HL-60 (cell line): ENCODE measurements around the gene EME2.

Source experiments
- DNase-seq, 2 experiments: peaks; one replicate each; pipeline ENCODE4 v3.0.0-alpha.2; 2010 to 2020; ENCODE audit warnings: low read depth in 1 of 2, low spot score in 1 of 2
- H3K27ac ChIP-seq: fragments of 250-450 bp; sonication (Bioruptor Pico); replicated peaks from 2 replicates; pipeline ENCODE4 v1.5.1; 2020; ENCODE audit warnings: mild to moderate bottlenecking, moderate library complexity
- H3K27me3 ChIP-seq: fragments of 250-450 bp; sonication (Bioruptor Pico); 2 replicates; pipeline ENCODE4 v1.5.1; 2021; ENCODE audit warnings: mild to moderate bottlenecking, moderate library complexity; ENCODE audit not compliant: insufficient read depth, poor library complexity, severe bottlenecking
- H3K4me3 ChIP-seq: replicated peaks from 2 replicates; pipeline ENCODE4 v1.5.1; 2011; ENCODE audit warnings: mild to moderate bottlenecking, control low read depth, low read length; ENCODE audit not compliant: insufficient read depth
- GABPA ChIP-seq: IDR thresholded peaks from 2 replicates; pipeline ENCODE4 v1.6.1; 2012; ENCODE audit warnings: low read depth
- POLR2AphosphoS5 ChIP-seq: IDR thresholded peaks from 2 replicates; pipeline ENCODE4 v1.6.1; 2012; ENCODE audit warnings: low read depth
- SPI1 ChIP-seq: IDR thresholded peaks from 2 replicates; pipeline ENCODE4 v1.6.1; 2012; ENCODE audit warnings: low read depth, mild to moderate bottlenecking, borderline replicate concordance
- TF ChIP-seq, protein P1 (sequence below): IDR thresholded peaks from 2 replicates; pipeline ENCODE4 v1.6.1; 2012; ENCODE audit warnings: low read depth; ENCODE audit not compliant: insufficient replicate concordance
- TF ChIP-seq, protein P2 (sequence below): IDR thresholded peaks from one replicate; pipeline ENCODE4 v1.5.1; 2011; ENCODE audit warnings: low read length, control low read depth, inconsistent platforms; ENCODE audit not compliant: insufficient read depth

The EME2 gene

GRCh38 chr16:1765826-1766225, 6.8 kb upstream of the EME2 start:
- no peak overlapping the region for H3K4me3 ChIP-seq
- no peaks in the 10 kb centered on the region for H3K27me3 ChIP-seq
- no peak overlapping the region for H3K27ac ChIP-seq
- TF ChIP-seq SPI1, result no peak
- TF ChIP-seq, protein P1, sequence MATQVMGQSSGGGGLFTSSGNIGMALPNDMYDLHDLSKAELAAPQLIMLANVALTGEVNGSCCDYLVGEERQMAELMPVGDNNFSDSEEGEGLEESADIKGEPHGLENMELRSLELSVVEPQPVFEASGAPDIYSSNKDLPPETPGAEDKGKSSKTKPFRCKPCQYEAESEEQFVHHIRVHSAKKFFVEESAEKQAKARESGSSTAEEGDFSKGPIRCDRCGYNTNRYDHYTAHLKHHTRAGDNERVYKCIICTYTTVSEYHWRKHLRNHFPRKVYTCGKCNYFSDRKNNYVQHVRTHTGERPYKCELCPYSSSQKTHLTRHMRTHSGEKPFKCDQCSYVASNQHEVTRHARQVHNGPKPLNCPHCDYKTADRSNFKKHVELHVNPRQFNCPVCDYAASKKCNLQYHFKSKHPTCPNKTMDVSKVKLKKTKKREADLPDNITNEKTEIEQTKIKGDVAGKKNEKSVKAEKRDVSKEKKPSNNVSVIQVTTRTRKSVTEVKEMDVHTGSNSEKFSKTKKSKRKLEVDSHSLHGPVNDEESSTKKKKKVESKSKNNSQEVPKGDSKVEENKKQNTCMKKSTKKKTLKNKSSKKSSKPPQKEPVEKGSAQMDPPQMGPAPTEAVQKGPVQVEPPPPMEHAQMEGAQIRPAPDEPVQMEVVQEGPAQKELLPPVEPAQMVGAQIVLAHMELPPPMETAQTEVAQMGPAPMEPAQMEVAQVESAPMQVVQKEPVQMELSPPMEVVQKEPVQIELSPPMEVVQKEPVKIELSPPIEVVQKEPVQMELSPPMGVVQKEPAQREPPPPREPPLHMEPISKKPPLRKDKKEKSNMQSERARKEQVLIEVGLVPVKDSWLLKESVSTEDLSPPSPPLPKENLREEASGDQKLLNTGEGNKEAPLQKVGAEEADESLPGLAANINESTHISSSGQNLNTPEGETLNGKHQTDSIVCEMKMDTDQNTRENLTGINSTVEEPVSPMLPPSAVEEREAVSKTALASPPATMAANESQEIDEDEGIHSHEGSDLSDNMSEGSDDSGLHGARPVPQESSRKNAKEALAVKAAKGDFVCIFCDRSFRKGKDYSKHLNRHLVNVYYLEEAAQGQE, result no peak
- TF ChIP-seq, protein P2, sequence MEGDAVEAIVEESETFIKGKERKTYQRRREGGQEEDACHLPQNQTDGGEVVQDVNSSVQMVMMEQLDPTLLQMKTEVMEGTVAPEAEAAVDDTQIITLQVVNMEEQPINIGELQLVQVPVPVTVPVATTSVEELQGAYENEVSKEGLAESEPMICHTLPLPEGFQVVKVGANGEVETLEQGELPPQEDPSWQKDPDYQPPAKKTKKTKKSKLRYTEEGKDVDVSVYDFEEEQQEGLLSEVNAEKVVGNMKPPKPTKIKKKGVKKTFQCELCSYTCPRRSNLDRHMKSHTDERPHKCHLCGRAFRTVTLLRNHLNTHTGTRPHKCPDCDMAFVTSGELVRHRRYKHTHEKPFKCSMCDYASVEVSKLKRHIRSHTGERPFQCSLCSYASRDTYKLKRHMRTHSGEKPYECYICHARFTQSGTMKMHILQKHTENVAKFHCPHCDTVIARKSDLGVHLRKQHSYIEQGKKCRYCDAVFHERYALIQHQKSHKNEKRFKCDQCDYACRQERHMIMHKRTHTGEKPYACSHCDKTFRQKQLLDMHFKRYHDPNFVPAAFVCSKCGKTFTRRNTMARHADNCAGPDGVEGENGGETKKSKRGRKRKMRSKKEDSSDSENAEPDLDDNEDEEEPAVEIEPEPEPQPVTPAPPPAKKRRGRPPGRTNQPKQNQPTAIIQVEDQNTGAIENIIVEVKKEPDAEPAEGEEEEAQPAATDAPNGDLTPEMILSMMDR, result no peak
- TF ChIP-seq POLR2AphosphoS5, result no peak
- TF ChIP-seq GABPA, result no peak
- no peak for DNase-seq

GRCh38 chr16:1766231-1766630, 6.4 kb upstream of the EME2 start:
- no peaks in the 10 kb centered on the region for H3K27me3 ChIP-seq
- no peak overlapping the region for H3K4me3 ChIP-seq
- TF ChIP-seq POLR2AphosphoS5 (no peak), GABPA (no peak), SPI1 (no peak)
- TF ChIP-seq, protein P2, result no peak
- TF ChIP-seq, protein P1, result no peak
- DNase-seq, result no peak
- no peak overlapping the region for H3K27ac ChIP-seq

DNA sequence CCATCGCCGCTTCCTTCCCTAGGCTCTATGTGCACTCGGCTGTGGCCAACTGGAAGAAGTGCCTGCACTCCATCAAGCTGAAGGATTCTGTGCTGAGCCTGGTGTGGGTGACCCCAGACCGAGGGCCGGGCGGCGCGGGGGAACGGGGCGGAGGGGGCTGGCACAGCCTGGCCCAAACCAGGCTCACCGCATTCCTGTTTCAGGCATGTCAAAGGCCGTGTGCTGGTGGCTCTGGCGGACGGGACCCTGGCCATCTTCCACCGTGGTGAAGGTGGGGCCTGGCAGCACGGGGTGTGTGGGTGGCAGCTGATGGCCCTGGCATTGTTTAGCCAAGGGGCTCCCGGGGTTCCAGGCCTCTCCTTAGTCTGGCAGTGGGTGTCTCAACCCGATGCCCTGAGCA, 5.9 kb upstream of the EME2 start:
- no peak overlapping the region for H3K27ac ChIP-seq
- DNase-seq, result no peak
- TF ChIP-seq POLR2AphosphoS5, result no peak
- TF ChIP-seq GABPA, result no peak
- TF ChIP-seq, protein P2, result no peak

More for the DNA sequence above, 5.9 kb upstream of the EME2 start:
- no peaks in the 10 kb centered on the region for H3K27me3 ChIP-seq
- no peak overlapping the region for H3K4me3 ChIP-seq
